GM12875 (cell line): Measurements from ENCODE around the gene CLHC1.
"Not testable (repeated sequence)": the region's sequence is repeated elsewhere in the genome, so short reads cannot be mapped to it uniquely, and the experiment has no call there.

Experiments used
- H3K4me3 ChIP-seq: one replicate; pipeline ENCODE4 v1.5.1; 2011; ENCODE audit warnings: low read depth, low read length, control low read depth
- TF ChIP-seq, protein P1 (sequence below): IDR thresholded peaks from 2 replicates; pipeline ENCODE4 v1.5.1; 2011; ENCODE audit warnings: low read depth, mild to moderate bottlenecking, control low read depth, inconsistent platforms, low read length, moderate library complexity, borderline replicate concordance; ENCODE audit not compliant: insufficient read depth

Gene CLHC1

DNA sequence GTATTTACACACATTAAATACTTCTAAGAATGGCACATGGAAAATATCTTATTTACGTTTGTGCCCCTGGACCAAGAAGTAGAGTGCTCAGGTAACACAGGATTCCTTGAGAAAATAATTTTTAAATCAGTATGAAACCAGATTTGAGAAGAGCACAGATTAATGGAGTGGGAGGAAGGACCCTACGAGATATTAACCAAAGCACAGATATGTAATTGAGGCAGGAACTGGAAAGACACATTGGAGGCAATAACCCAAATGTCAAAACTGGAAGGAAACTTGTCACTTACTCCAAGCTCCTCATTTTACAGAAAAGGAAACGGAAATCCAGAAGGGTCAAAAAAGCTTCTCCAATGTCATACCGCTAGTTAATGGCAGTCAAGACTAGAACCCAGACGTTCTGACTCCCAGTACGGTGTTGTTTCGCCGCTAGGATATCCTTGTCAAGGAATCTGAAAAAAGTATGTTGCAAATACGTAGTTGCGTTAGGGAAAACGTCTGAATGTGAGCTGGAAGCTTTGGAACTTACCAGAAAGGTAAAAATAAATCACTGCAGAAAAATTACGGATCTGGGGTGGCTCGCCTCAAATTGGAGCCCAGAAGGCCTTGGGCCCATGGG lies 36.3 kb upstream of the CLHC1 start:
- peak overlapping the region; percentile 67 for H3K4me3 ChIP-seq
- TF ChIP-seq, protein P1, sequence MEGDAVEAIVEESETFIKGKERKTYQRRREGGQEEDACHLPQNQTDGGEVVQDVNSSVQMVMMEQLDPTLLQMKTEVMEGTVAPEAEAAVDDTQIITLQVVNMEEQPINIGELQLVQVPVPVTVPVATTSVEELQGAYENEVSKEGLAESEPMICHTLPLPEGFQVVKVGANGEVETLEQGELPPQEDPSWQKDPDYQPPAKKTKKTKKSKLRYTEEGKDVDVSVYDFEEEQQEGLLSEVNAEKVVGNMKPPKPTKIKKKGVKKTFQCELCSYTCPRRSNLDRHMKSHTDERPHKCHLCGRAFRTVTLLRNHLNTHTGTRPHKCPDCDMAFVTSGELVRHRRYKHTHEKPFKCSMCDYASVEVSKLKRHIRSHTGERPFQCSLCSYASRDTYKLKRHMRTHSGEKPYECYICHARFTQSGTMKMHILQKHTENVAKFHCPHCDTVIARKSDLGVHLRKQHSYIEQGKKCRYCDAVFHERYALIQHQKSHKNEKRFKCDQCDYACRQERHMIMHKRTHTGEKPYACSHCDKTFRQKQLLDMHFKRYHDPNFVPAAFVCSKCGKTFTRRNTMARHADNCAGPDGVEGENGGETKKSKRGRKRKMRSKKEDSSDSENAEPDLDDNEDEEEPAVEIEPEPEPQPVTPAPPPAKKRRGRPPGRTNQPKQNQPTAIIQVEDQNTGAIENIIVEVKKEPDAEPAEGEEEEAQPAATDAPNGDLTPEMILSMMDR, result no peak

DNA sequence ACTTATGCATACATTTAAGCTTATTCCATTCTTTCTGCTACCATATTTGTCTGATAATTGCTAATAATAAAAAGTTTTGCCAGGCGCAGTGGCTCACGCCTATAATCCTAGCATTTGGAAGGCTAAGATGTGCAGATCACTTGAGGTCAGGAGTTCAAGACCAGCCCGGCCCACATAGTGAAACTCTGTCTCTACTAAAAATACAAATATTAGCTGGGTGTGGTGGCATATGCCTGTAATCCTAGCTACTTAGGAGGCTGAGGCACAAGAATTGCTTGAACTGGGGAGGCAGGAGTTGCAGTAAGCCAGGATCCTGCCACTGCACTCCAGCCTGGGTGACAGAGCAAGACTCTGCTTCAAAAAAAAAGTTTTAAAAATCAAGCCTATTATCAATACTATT lies 27.5 kb upstream of the CLHC1 start:
- H3K4me3 ChIP-seq, result not testable (repeated sequence)

DNA sequence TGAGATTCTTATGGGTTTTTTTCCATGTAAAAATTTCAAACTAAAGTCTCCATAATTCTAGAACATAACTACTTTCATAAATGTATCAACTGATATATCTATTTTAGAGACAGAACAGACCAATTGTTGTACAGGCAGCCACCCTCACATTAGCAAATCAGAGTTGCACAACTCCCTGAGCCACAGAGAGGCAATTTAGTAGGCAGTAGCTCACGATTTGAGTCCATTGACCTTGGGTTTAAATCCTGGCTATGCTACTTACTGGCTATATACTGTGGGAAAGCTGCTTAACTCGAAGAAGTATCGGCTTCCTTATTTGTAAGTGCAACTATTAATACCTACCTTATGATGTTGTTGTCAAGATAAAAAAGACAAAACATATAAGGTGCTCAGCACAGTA lies 20.7 kb upstream of the CLHC1 start:
- TF ChIP-seq, protein P1, result no peak
- H3K4me3 ChIP-seq, result no peak overlapping the region

DNA sequence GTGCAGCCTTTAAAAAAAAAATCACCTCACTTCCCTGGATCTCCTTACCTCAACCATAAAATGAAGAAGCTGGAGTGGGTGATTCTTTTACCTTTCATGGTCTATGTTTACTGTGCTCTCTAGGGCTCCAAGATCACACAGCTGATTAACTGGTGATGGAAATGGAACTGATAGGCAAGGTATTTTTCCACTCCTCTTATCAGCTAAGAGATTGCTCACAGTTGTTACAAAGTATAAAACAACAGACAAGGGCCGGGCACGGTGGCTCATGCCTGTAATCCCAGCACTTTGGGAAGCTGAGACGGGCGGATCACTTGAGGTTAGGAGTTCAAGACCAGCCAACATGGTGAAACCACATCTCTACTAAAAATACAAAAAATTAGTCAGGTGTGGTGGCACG lies 14.9 kb upstream of the CLHC1 start:
- H3K4me3 ChIP-seq, result no peak overlapping the region
- TF ChIP-seq, protein P1, result no peak

DNA sequence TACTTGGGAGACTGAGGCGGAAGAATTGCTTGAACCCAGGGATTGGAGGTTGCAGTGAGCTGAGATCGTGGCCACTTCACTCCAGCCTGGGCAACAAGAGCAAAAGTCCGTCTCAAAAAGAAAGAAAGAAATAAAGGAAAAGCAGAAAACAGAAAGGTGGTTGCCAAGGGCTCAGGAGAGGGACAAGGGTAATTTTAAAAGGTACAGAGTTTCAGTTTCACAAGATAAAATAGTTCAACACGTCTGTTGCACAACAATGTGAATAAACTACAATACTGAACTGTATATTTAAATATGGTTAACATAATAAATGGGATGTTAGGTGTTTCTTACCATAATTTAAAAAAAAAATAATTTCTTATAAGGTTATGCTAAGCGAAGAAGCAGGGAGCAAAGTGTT lies 13.3 kb upstream of the CLHC1 start:
- TF ChIP-seq, protein P1, result no peak
- H3K4me3 ChIP-seq, result no peak overlapping the region

DNA sequence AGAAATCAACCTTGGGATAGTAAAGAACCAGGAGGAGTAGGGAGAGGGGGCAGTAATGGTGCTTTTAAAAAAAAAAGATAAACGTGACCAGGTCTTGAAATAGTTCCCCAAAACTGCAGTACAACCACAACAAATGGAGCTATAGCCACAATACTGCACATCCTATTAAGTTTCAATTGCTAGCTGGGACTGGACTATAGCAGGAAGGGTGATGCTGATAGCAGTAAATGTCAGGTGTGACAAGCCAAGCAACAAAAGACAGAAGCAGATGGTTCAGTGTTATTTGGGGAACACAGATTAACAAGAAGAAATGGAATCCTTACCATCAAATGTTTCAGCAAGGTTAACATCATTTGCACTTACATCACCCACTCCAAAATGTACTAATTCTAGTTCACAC lies 10.5 kb upstream of the CLHC1 start:
- TF ChIP-seq, protein P1, result no peak
- H3K4me3 ChIP-seq, result no peak overlapping the region

DNA sequence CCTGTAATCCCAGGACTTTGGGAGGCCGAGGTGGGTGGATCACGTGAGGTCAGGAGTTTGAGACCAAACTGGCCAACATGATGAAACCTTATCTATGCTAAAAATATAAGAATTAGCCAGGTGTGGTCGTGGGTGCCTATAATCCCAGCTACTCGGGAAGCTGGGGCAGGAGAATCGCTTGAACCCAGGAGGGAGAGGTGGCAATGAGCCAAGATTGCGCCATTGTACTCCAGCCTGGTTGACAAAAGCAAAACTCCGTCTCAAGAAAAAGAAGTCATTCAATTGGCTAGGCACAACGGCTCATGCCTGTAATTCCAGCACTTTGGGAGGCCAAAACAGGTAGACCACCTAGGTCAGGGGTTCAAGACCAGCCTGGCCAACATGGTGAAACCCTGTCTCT lies 9.5 kb upstream of the CLHC1 start:
- H3K4me3 ChIP-seq, result not testable (repeated sequence)

DNA sequence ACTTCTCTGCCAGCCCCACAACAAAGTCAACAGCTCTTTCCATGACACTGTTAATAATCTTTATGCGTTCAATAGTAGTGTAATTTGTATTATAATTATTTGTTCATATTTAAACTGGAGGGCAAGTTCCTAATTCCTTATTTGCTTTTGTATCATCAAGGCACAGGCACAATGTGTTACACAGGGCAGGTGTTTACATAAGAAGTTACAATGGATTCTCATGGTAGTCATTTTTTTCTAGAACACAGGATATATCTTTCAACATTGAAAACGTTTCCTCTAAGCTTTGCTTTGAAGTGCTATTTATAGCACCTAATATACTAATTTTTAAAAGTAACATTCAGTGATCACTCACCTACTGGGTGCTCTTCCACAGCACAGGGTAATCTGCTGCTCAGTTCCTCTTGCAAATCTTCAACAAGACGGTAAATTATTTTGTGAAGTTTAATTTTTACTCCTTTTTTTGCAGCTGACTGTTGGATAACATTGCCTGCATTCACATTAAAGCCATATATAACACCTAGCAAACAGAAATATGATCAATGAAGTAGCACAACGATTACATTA lies 7.6 kb upstream of the CLHC1 start:
- TF ChIP-seq, protein P1, result no peak
- H3K4me3 ChIP-seq, result no peak overlapping the region
